Measurements from ENCODE around the gene SI.

- TF ChIP-seq, protein P1, sequence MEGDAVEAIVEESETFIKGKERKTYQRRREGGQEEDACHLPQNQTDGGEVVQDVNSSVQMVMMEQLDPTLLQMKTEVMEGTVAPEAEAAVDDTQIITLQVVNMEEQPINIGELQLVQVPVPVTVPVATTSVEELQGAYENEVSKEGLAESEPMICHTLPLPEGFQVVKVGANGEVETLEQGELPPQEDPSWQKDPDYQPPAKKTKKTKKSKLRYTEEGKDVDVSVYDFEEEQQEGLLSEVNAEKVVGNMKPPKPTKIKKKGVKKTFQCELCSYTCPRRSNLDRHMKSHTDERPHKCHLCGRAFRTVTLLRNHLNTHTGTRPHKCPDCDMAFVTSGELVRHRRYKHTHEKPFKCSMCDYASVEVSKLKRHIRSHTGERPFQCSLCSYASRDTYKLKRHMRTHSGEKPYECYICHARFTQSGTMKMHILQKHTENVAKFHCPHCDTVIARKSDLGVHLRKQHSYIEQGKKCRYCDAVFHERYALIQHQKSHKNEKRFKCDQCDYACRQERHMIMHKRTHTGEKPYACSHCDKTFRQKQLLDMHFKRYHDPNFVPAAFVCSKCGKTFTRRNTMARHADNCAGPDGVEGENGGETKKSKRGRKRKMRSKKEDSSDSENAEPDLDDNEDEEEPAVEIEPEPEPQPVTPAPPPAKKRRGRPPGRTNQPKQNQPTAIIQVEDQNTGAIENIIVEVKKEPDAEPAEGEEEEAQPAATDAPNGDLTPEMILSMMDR (conservative IDR thresholded peaks at IDR 0.05; ENCODE audit: low read depth, low read length) = no peak
- TF ChIP-seq POLR2A (IDR thresholded peaks at IDR 0.05; ENCODE audit: low read depth, low read length) (no peak), MXI1 (IDR thresholded peaks at IDR 0.05; ENCODE audit: borderline replicate concordance, low read depth, low read length) (no peak), BHLHE40 (IDR thresholded peaks at IDR 0.05; ENCODE audit: low read depth, low read length) (no peak), SMC3 (IDR thresholded peaks at IDR 0.05; ENCODE audit: low read depth, low read length) (no peak), FOS (IDR thresholded peaks at IDR 0.05; ENCODE audit: low read depth, low read length) (no peak), RFX5 (IDR thresholded peaks at IDR 0.05; ENCODE audit: low read depth, low read length) (no peak), USF2 (IDR thresholded peaks at IDR 0.05; ENCODE audit: low read depth, low read length) (no peak), MAFK (IDR thresholded peaks at IDR 0.05; ENCODE audit: low read depth, low read length) (no peak), RCOR1 (IDR thresholded peaks at IDR 0.05; ENCODE audit: insufficient replicate concordance, low read length) (no peak), RAD21 (IDR thresholded peaks at IDR 0.05; ENCODE audit: low read length) (no peak)
Measured at GRCh38 chr3:165125836-165126235, 47.5 kb upstream of the SI start.

Data from IMR-90 (cell line).